NB4 (cell line): ENCODE data around the gene PIK3R4.

ENCODE experiments used
- CTCF ChIP-seq: IDR thresholded peaks from one replicate; pipeline ENCODE4 v1.5.1; 2012; ENCODE audit warnings: low read depth, low read length
- POLR2A ChIP-seq: IDR thresholded peaks from 2 replicates; pipeline ENCODE4 v1.6.1; 2011; ENCODE audit warnings: mild to moderate bottlenecking; ENCODE audit not compliant: insufficient read length; ENCODE audit errors: extremely low read depth

- no peak for TF ChIP-seq CTCF
- TF ChIP-seq POLR2A = no peak
These were observed 18.6 kb downstream of the PIK3R4 start for GRCh38 chr3:130728037-130728436.
